NAMALWA (cell line): Measurements from ENCODE around the gene PLAGL2.
A peak's percentile ranks its signal among the peaks of the same experiment; 100 is the strongest.
"Not testable (repeated sequence)": the region's sequence is repeated elsewhere in the genome, so short reads cannot be mapped to it uniquely, and the experiment has no call there.

Experiments
- DNase-seq: peaks from one replicate; pipeline ENCODE4 v3.0.0-alpha.2; 2015; ENCODE audit warnings: low spot score

PLAGL2 gene, protein sequence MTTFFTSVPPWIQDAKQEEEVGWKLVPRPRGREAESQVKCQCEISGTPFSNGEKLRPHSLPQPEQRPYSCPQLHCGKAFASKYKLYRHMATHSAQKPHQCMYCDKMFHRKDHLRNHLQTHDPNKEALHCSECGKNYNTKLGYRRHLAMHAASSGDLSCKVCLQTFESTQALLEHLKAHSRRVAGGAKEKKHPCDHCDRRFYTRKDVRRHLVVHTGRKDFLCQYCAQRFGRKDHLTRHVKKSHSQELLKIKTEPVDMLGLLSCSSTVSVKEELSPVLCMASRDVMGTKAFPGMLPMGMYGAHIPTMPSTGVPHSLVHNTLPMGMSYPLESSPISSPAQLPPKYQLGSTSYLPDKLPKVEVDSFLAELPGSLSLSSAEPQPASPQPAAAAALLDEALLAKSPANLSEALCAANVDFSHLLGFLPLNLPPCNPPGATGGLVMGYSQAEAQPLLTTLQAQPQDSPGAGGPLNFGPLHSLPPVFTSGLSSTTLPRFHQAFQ

DNA sequence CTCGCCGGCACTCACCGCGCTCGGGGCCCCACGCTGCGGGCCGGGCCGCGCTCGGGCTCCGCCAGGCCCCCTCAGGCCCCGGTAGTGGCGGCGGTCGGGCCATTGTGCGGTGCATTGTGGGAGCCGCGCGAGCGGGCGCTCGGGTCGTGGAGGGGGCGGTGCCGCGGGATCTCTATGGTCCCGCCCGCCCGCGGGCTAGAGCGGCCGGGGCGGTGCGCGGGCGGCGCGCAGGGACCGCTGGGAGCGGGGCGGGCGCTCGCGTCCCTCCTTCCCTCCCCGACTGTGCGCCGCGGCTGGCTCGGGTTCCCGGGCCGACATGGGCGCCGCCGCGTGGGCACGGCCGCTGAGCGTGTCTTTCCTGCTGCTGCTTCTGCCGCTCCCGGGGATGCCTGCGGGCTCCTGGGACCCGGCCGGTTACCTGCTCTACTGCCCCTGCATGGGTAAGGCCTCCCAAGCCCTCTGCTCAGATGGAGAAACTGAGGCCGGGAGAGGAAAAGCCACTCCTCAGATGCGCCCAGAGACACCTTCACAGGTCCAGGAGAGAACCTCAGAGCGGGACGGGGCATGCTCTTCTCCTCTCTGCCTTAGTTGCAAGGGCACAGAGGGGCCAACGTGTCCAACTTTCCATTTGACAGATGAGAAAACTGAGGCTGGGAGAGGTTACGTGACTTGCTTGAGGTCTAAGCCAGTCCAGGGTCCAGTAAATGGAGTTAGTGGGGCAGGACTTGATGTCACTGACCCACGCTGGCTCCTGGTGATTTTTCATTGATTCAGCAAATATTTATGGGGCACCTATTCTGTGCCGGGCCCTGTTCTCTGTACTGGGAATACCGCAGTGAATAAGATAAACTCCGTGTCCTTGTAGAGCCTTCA, at the start of gene PLAGL2, which contains the start of gene POFUT1:
PLAGL2 (minus strand) TSS at position 118 of the 873 bp plus-strand sequence. CDS start 5,565 bp downstream, outside the sequence.
POFUT1 (plus strand) TSS at position 255 of the 873 bp plus-strand sequence; CDS start at position 317, 62 bp downstream.
- DNase-seq = peak; percentile 88

DNA sequence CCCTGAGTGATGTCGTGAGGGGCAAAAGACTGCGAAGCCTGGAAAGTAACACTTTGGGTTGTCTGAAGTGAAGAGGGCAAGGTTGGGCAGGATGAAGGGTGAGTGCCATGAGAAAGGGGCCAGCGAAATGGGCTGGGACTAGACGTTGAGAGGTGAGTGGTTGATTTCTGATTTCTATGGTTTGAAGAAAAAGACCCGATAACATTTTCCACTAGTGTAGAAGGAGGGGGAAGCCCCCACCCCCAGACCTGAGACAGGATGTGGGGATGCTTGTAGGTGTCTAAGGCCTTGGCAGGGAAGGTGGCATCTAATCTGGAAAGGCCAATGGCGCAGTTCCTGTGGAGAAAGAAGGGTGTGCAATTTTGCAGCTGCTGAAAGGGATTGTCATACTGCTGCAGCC, 44.6 kb upstream of the PLAGL2 start:
- DNase-seq = no peak

DNA sequence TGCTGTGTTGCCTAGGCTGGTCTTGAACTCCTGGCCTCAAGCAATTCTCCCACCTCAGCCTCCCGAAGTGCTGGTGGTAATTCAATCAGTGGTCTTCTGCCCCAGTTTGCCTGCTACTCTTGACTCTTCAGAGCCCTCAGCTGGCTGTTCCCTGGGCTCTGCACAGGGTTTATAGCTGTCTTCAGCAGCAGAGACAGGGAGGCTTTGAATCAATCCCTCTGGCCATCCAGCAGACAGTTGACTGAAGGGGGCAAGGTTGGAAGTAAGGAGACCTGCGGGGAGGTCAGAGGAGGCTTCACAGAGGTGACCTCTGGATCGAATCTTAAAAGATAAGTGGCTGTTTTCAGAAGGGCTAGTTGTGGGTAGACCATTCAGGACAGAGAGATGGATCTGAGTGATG, 43.9 kb upstream of the PLAGL2 start:
- DNase-seq = no peak

DNA sequence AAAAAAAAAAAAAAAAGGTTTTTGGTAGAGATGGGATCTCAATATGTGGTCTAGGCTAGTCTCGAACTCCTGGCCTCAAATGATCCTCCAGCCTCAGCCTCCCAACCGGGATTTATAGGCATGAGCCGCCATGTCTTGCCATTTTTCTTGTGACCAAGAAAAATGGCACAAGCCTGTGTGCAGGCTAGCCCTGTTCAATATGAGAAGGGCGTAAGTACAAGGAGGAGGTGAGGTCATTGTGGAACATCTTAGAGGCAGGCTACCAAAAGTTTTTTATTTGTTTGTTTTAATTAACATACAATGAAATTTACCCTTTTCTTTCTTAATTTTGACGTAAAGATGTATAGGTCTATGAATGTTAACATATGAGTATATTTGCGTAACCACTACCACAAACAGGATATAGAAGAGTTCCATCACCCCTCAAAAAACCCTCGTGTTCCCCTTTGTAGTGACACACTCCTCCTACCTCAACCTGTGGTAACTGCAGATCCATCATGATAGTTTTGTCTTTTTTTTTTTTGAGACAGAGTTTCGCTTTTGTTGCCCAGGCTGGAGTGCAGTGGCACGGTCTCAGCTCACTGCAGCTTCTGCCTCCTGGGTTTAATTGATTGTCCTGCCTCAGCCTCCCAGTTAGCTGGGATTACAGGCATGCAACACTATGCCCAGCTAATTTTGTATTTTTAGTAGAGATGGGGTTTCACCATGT, 41.6 kb upstream of the PLAGL2 start:
- DNase-seq = no peak

DNA sequence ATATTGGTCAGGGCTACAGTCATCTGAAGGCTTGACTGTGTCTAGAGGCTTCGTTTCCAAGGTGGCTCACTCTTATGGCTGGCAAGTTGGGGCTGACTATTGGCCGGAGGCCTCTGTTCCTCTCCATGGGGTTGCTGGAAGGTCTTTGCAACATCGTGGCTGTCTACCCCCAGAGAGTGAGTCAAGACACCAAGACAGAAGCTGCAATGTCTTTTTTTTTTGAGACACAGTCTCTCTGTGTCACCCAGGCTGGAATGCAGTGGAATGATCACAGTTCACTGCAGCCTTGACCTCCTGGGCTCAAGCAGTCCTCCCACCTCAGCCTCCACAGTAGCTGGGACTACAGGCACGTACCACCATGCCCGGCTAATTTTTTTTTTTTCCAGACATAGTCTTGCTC, 40.5 kb upstream of the PLAGL2 start:
- DNase-seq = no peak

DNA sequence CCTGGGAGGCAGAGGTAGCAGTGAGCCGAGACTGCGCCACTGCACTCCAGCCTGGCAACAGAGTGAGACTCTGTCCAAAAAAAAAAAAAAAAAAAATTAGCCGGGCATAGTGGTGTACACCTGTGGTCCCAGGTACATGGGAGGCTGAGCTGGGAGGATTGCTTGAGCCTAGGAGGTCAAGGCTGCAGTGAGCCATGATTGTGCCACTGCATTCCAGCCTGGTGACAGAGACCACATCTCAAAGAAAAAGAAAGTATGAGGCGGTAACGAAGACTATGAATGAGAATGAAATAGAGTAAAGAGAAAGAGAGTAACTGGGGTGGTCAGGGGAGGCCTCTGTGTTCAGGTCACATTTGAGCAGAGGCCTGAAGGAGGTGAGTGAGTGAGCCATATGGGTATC, 38.7 kb upstream of the PLAGL2 start:
- DNase-seq = not testable (repeated sequence)

DNA sequence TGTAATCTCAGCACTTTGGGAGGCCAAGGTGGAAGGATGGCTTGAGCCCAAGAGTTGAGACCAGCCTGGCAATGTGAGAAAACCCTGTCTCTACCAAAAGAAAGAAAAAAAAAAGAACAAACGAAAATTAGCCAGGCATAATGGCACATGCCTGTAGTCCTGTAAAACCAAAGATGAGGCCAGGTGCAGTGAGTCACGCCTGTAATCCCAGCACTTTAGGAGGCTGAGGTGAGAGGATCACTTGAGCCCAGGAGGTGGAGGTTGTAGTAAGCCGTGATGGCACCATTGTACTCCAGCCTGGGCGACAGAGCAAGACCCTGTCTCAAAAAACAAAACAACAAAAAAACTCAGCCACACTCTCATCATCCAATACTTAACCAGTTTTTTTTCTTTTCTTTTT, 37.4 kb upstream of the PLAGL2 start:
- DNase-seq = no peak

DNA sequence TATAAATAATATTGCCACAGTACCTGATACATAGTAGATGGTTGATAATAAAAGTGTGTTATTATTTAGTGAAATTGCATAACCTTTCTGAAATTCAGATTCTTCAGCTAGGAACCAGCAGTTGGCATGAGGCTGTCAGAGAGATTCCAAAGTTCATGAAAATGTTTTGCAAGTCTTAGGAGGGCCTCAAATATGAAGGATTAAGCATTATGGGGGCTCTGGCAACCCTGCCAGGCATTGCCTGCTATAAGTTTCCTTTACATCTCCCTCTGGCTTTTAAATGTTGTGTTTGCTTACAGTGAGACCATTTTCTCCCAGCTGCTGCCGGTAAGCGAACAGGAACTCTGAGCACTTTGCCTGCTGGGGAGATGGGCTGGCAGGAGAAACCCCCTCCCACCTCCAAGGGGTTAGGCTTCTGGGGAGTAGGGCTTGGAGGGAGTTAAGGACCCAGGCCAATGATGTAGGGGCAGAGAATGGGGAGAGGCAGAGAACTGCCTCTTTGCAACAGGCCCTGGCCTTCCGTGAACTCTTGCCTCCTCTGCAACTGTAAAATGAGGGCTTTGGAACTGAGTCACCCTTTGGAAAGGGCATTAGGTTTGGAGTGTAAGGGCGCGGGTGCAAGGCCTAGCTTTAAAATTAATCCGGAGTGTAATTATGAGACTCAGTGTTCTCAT, 36.7 kb upstream of the PLAGL2 start:
- no peak for DNase-seq

DNA sequence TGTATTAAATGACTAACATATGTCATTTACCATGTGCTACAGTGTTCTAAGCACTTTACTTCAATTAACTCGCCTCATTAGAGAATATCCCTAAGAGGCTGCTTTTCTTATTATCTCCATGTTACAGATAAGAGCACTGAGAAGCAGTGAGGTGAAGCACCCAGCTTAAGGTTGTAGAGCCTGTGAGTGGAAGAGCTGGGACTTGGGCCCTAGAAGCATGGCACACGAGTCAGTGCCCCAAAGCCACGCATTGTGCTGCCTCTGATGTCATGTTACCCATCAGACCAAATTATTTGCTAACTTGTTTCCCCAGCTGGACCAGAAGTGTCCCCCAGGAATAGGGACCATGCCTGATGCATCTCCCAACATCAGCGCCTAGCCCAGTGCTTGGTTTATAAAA, 34.3 kb upstream of the PLAGL2 start:
- no peak for DNase-seq

DNA sequence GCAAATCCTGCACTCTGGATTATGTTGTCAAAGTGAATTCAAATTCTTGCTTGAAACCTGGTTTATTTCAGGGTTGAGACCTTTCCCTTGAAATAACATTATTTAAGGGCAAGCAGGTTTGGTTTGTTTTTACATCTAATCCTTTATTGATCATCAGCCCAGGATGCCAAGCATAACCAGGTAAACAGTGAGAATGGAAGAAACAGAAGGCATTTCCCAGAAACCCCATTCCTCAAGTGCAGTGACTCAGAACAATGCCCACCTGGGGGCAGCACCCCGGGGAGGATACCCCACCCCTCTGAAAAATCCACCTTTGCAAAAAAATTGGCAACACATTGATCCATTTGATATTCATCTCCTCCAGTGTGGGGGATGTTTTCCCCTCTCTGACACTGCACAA, 32.7 kb upstream of the PLAGL2 start:
- no peak for DNase-seq

DNA sequence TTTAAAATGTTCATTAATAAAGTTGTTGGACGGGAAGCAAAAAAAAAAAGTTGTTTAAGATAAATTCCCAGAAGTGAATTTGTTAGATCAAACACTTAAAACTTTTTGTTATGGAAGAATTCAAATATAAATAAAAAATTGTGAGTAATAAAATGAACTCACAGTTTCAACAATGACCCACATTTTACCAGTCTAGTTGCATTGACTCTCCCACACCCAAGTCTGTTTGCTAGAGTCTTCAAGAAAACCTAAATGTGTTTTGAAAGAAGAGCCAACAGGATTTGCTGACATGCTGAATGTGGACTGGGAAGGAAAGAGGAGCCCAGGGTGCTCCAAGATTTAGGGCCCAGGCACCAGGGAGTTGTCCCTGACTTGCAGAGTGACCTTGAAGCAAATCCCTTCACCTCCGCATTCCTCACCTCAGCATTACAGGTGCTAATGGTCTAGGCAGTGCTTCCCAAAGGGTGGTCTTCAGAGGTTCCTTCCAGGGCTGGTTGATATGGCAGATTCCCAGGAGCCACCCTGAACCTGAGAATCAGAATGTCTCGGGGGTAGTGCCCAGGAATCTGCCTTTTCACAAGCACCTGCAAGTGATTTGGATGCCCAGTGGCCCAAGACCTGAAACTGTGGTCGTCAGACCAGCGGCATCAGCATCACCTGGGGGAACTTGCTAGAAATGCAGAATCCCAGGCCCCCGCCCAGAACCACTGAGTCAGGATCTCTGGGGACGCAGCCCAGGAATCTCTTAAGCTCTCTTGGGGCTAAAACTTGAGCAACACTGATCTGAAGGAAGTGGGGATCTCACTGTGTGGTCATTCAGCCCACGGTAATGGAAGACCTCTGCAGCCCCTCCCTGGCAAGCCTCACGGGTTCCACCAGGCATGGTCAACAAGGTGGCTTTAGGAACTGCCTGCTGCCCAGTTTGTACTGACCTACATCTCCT, 31.2 kb upstream of the PLAGL2 start:
- no peak for DNase-seq

DNA sequence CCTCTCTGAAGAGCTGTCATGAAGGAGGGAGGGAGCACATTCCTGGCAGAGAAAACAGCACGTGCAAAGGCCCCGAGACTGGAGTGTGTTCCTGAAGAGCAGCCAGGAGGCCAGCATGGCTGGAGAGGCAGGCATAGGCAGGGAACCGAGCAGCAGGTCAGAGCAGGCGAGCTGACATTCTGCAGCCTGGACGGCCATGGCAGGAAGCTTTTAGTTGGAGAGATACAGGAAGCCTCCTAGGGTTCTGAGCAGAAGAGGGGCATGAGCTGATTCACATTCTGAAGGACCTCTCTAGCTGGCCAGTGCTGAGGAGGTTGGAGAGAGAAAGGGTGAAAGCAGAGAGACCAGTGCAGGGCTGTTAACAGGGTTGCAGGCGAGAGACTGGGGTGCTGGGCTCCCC, 29.9 kb upstream of the PLAGL2 start:
- DNase-seq = no peak

DNA sequence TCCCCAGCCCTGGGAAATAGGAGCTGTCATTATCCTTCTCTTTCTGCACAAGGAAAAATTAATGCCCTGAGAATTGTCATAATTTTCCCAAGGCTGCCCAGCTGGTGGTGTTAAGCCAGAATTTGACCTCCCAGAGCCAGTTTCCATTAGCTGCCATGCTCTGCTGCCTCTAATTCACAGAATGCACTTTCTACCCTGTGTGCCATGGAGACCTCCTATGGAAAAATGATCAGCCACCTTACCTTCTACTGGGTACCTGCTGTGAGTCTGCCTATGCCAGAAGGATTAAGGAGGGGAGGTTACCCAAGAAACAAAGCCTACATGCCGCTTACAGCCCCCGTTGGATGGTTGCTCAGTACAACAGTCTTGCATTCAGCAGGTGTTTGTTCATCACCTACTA, 29.3 kb upstream of the PLAGL2 start:
- no peak for DNase-seq

DNA sequence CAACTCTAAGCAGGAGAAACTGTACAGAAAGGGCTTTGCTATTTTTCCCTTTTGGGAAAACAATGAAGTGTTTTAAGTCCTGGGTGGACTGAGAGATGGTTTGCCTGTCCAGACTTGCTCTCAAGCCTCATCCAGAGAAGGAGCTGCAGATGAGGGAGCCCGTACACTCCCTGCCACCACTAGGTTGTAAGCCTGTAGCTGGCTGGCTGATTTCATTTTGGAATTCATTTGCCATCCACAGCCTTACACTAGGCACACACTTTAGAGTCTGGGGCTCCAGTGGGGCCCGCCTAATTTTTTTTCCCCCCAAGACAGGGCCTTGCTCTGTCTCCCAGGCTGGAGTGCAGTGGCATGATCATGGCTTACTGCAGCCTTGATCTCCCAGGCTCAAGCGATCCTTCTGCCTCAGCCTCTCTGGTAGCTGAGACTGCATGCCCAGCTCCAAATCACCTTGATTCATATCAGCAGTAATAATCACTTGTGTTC, 28.5 kb upstream of the PLAGL2 start:
- DNase-seq = no peak

DNA sequence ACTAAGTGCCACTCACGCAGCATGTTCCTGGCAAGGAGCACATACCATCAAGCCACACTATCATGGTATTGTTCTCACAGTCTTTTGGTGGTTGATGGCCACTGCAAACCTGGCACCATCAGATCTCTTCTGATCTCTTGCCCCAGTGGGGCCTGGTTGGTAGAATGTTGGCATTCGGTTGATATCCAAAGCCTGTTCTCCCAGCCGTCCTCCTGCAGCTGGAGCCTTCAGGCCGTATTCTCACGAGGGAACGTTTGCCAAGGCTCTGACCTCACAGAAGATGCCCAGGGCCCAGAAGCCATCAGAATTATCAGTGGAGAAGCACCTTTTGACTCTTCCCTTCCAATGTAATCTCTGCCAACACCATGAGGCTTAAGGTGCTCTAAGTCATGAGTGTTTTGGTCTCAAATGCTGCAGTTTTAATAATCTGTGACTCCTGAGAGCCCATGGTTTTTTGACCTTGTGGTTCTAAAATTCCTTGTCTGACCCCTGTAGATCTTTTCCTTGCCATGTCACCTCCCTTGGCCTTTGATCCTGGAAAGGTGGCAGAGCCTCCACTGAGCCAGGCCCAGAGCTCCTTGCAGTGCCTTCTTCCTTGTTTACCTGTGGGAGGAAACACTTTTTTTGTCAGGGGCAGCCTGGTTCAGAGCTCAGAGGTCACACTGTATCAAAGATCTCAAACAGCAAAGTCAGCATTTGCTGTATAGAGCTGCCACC, 27.9 kb upstream of the PLAGL2 start:
- DNase-seq = no peak

DNA sequence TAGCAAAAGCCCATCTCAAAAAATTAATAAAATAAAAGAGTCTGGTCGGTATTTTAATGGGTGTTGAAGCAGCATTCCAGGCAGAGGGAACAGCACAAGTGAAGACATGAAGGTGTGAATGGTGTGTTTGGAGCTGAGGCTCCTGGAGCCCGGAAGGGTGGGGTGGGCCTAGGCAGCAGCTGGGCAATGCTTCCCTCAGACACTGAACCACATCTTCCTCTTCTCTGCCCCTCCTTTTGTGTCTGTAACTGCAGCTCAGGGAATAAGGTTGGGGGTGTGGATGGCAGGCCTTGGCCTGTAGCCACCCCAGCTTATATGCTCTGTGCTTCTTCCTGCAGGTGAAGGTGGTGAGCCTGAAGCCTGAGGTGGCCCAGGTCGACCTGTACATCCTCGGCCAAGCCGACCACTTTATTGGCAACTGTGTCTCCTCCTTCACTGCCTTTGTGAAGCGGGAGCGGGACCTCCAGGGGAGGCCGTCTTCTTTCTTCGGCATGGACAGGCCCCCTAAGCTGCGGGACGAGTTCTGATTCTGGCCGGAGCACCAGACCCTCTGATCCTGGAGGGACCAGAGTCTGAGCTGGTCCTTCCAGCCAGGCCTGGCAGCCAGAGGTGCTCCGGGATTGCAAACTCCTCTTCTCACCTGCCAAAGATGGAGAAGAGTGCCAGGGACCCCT, 26.7 kb upstream of the PLAGL2 start:
- DNase-seq = no peak

DNA sequence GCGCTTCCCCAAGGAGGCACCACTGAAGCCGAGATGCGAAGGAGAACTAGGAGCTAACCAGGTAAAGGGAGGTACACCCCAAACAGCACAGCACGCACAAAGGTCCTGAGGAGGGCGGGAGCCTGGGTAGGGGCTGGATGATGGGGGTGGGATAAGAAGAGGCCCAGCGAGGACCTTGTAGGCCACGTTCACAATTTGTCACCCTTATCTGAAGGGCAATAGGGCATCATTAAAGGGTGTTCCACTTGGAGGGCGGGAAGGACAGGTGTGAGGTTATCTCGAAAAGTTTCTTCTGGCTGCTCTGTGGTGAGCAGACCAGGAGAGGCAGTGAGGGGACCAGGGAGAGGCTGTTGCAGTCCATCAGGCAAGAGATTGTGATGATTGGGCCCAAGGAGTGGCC, 25.7 kb upstream of the PLAGL2 start:
- DNase-seq = no peak

DNA sequence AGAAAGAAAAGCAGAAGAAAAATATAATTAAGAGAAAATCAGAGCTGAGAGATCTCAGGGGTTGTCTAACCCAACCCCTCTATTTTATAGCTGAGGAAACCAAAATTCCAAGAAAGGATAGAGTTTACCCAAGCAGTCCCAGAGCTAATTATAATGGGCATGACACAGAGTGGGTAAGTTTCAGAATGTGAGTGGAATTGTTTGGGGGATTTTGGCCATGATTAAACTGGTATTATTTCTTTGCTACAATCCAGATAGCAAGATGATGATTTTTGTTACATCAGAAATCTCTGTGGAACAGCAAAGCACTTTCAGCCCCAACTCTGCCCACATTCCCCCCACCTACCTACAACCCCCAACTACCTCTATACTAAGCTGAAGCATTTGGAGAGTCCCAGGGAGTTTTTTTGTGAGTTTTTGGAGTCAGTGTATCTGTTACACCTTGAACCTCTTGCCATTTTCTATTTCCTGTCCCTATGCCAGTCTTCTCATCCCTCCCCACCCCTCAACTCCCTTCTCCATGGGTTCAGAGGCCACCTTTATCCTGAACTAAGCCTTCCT, 24.9 kb upstream of the PLAGL2 start:
- DNase-seq = no peak

DNA sequence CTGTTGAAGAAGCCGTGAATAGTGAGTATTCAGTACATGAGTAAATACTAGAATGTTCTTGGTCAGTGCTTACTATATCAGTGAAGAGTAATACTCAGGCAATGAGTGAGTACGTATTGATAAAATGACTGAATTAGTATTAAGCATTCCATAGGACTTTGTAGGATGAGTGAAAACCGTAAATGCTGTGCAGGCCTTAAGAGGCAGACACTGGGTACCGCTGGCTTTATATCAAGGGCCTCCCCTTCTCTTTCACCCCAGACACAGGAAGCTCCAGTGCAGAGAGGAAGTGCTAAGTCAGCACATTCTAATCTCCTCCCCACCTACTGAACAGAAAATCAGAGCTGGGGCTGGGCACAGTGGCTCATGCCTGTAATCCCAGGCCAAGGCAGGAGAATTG, 24.3 kb upstream of the PLAGL2 start:
- no peak for DNase-seq
